ENCODE results near the gene SCYGR1.
"Not testable (repeated sequence)": the region's sequence is repeated elsewhere in the genome, so short reads cannot be mapped to it uniquely, and the experiment has no call there.

SCYGR1 gene

DNA sequence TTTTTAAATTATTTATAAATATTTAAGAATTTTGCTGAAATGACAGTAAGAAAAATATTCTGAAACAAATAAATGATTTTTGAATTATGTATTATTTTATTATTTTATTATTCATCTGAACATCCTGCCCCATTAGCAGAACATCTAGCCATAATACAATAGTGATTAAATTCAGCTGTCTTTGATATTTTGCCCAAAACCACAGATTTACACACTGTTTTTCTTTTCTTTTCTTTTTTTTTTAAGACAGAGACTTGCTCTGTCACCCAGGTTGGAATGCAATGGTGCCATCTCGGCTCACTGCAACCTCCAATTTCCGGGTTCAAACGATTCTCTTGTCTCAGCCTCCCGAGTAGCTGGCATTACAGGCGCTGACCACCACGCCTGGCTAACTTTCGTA lies 1.9 kb upstream of the SCYGR1 start:
- no peak for DNase-seq (ENCODE audit: extremely low read depth, insufficient read length)
- no peaks in the 10 kb centered on the region for H3K36me3 ChIP-seq (ENCODE audit: control insufficient read depth, insufficient read depth, low read length)
- H3K4me3 ChIP-seq (replicated peaks; ENCODE audit: low read depth, low read length), result no peak overlapping the region
- no peaks in the 10 kb centered on the region for H3K27me3 ChIP-seq (replicated peaks; ENCODE audit: control insufficient read depth, insufficient read depth, low read length)
- TF ChIP-seq, protein P1, sequence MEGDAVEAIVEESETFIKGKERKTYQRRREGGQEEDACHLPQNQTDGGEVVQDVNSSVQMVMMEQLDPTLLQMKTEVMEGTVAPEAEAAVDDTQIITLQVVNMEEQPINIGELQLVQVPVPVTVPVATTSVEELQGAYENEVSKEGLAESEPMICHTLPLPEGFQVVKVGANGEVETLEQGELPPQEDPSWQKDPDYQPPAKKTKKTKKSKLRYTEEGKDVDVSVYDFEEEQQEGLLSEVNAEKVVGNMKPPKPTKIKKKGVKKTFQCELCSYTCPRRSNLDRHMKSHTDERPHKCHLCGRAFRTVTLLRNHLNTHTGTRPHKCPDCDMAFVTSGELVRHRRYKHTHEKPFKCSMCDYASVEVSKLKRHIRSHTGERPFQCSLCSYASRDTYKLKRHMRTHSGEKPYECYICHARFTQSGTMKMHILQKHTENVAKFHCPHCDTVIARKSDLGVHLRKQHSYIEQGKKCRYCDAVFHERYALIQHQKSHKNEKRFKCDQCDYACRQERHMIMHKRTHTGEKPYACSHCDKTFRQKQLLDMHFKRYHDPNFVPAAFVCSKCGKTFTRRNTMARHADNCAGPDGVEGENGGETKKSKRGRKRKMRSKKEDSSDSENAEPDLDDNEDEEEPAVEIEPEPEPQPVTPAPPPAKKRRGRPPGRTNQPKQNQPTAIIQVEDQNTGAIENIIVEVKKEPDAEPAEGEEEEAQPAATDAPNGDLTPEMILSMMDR (IDR thresholded peaks at IDR 0.05; ENCODE audit: insufficient read depth, low read length, poor library complexity, severe bottlenecking), result no peak

DNA sequence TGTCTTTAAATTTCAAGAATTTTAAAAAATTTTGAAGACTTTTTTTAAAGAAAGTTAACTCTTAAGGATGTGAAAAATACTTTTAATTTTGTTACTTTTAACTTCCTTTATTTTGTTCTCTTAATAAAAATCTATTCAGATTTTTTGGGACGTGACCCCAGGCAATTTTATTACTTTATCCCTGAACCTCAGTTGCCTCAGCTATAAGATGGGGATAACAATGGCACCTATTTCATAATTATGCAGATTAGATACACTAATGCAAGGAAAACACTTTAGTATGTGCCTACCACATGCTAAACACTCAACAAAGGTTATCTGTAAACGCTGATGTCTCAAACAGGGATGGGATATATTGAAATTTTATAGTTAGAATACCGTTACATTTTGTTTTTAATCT lies 1.5 kb upstream of the SCYGR1 start:
- no peaks in the 10 kb centered on the region for H3K36me3 ChIP-seq (ENCODE audit: control insufficient read depth, insufficient read depth, low read length)
- no peak for DNase-seq (ENCODE audit: extremely low read depth, insufficient read length)
- H3K27me3 ChIP-seq (replicated peaks; ENCODE audit: control insufficient read depth, insufficient read depth, low read length), result no peaks in the 10 kb centered on the region
- TF ChIP-seq, protein P1 (IDR thresholded peaks at IDR 0.05; ENCODE audit: insufficient read depth, low read length, poor library complexity, severe bottlenecking), result no peak
- no peak overlapping the region for H3K4me3 ChIP-seq (replicated peaks; ENCODE audit: low read depth, low read length)

DNA sequence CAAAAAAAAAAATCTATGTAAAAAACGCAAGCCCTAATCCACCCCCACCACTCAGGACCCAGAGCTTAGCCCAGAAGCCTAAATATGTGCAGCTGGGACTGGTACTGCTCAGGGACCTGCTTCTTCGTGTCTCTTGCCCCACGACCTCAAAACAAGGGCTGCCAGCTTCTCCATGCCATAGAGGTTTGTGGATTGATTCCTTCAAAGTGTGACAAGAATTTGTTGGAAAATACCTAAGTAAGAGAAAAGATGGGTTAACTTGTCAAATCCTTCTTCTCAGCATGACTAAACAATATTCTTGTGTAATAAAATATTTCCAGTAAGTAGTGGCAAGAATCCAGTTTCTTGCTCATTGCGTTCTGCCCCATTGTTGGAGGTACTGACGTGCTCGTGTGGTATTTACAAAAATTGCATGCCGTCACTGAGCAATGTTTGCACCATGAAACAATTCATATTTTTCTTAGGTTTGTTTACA lies 825 bp upstream of the SCYGR1 start:
- TF ChIP-seq, protein P1 (IDR thresholded peaks at IDR 0.05; ENCODE audit: insufficient read depth, low read length, poor library complexity, severe bottlenecking), result no peak
- Histone ChIP-seq H3K4me3 (replicated peaks; ENCODE audit: low read depth, low read length) (no peak overlapping the region), H3K27me3 (replicated peaks; ENCODE audit: control insufficient read depth, insufficient read depth, low read length) (no peaks in the 10 kb centered on the region), H3K36me3 (ENCODE audit: control insufficient read depth, insufficient read depth, low read length) (no peaks in the 10 kb centered on the region)
- no peak for DNase-seq (ENCODE audit: extremely low read depth, insufficient read length)

DNA sequence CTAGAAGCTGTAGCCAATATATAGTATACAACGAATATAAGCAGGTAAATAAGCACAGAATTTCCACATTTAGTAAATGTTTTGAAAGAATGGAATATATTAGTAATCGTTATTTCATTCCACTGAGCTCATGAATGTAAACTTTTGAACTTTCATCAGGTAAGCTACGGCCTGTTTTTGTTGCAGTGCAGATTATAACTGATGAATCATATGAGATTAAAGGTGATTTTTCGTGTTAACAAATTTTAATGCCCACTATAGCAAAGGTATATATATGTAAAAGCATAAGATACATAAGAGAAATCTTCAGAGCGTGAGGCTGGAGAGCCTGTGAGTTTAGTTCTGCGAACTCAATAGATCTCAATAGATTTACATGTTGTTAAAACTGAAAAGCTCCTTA lies 1.1 kb downstream of the SCYGR1 start:
- no peaks in the 10 kb centered on the region for H3K36me3 ChIP-seq (ENCODE audit: control insufficient read depth, insufficient read depth, low read length)
- H3K4me3 ChIP-seq (replicated peaks; ENCODE audit: low read depth, low read length), result no peak overlapping the region
- no peaks in the 10 kb centered on the region for H3K27me3 ChIP-seq (replicated peaks; ENCODE audit: control insufficient read depth, insufficient read depth, low read length)
- DNase-seq (ENCODE audit: extremely low read depth, insufficient read length), result no peak
- TF ChIP-seq, protein P1 (IDR thresholded peaks at IDR 0.05; ENCODE audit: insufficient read depth, low read length, poor library complexity, severe bottlenecking), result no peak

DNA sequence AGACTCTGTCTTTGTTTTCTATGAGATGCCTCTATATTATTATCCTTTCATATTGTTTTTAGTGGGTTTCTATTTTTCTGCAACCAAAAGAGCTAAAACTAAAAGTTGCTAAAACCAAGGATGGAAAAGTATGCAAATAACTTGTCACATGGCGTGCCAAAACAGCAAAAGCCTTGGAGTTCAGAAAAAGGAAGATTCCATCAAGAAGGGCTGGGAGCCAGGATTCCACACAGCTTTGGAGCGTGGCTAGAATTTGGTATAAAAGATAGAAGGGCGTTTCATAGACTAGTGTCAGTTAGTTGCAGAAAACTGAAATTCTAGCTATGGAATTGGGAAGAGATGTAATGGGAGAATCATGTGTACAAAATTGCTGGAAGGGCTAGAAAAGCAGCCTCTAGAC lies 4.1 kb downstream of the SCYGR1 start:
- Histone ChIP-seq H3K36me3 (ENCODE audit: control insufficient read depth, insufficient read depth, low read length) (no peaks in the 10 kb centered on the region), H3K4me3 (replicated peaks; ENCODE audit: low read depth, low read length) (no peak overlapping the region), H3K27me3 (replicated peaks; ENCODE audit: control insufficient read depth, insufficient read depth, low read length) (no peaks in the 10 kb centered on the region)
- TF ChIP-seq, protein P1 (IDR thresholded peaks at IDR 0.05; ENCODE audit: insufficient read depth, low read length, poor library complexity, severe bottlenecking), result no peak
- DNase-seq (ENCODE audit: extremely low read depth, insufficient read length), result no peak

DNA sequence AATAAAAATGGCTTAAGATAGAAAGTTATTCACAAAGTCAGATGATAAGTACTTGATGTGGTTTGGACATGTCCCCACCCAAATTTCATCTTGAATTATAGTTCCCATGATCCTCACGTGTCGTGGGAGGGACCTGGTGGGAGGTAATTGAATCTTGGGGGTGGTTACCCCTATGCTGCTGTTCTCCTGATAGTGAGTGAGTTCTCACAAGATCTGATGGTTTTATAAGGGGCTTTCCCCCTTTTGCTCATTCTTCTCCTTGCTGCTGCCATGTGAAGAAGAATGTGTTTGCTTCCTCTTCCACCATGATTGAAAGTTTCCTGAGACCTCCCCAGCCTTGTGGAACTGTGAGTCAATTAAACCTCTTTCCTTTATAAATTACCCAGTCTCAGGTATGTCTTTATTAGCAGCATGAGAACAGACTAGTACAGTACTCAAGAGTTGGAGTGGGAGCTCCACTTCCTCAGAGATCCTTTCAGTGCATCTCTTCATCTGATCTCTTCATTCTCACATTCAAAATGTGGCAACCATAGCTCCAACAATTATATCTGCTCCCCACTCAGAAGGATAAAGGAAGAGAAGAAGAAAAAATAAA lies 5.4 kb downstream of the SCYGR1 start:
- not testable (repeated sequence) for DNase-seq (ENCODE audit: extremely low read depth, insufficient read length); H3K36me3 ChIP-seq (ENCODE audit: control insufficient read depth, insufficient read depth, low read length); H3K27me3 ChIP-seq (replicated peaks; ENCODE audit: control insufficient read depth, insufficient read depth, low read length); H3K4me3 ChIP-seq (replicated peaks; ENCODE audit: low read depth, low read length)

All from GM06990 (cell line).